Peyer's patch (tissue), 4 donors: ENCODE results near the gene PRKCH.

Experiments
- POLR2A ChIP-seq, 2 donors: fragments of 450-650 bp; IDR thresholded peaks; one replicate each; pipeline ENCODE4 v1.5.1; 2017; ENCODE audit warnings: antibody characterized with exemption in 2 of 2, mild to moderate bottlenecking in 2 of 2, moderate library complexity in 2 of 2
- TF ChIP-seq, protein P1 (sequence below), 6 experiments: fragments of 450-650 bp in 4 of 6; fragments of 200-600 bp in 2 of 6; sonication (generic) in 1 of 6; IDR thresholded peaks; one replicate each; pipeline ENCODE4 v1.5.1; 2017 to 2019; ENCODE audit warnings: antibody characterized with exemption in 6 of 6, mild to moderate bottlenecking in 3 of 6, moderate library complexity in 1 of 6

DNA sequence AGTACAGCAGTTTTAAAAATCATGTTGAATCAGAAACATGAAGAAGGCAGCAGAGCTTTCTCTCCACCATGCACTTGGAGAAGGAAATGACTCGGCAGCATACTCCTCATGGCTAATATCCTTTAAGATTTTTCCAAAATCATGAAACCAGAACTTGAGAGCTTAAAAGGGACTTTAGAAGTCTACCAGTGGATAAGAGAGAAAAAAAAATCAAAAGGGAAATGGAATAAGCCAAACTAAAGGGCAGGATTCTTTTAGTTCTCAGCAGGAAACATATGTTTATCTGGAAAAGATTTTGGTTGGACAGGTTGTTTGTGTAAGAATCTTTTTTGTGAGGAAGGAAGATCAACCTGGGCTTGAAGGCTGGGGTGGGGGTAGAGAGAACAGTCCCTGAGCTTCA lies 111.8 kb downstream of the PRKCH start:
- TF ChIP-seq, protein P1, sequence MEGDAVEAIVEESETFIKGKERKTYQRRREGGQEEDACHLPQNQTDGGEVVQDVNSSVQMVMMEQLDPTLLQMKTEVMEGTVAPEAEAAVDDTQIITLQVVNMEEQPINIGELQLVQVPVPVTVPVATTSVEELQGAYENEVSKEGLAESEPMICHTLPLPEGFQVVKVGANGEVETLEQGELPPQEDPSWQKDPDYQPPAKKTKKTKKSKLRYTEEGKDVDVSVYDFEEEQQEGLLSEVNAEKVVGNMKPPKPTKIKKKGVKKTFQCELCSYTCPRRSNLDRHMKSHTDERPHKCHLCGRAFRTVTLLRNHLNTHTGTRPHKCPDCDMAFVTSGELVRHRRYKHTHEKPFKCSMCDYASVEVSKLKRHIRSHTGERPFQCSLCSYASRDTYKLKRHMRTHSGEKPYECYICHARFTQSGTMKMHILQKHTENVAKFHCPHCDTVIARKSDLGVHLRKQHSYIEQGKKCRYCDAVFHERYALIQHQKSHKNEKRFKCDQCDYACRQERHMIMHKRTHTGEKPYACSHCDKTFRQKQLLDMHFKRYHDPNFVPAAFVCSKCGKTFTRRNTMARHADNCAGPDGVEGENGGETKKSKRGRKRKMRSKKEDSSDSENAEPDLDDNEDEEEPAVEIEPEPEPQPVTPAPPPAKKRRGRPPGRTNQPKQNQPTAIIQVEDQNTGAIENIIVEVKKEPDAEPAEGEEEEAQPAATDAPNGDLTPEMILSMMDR (IDR thresholded peaks at IDR 0.05): no peak
- no peak for TF ChIP-seq POLR2A (IDR thresholded peaks at IDR 0.05)
